Nephron (organoid): ENCODE data around the gene BAHCC1.

ENCODE experiments used
- H3K27ac Mint-ChIP-seq, 3 experiments: 2 replicates each; pipeline ENCODE4 v1.8.0; 2020; ENCODE audit warnings: mixed read lengths in 3 of 3, mild to moderate bottlenecking in 2 of 3, moderate library complexity in 1 of 3
- H3K27me3 Mint-ChIP-seq: 2 replicates; pipeline ENCODE4 v1.8.0; 2021; ENCODE audit warnings: low read depth, mild to moderate bottlenecking, moderate library complexity, mixed read lengths
- H3K36me3 Mint-ChIP-seq: 2 replicates; pipeline ENCODE4 v1.8.0; 2020; ENCODE audit warnings: low read depth, mixed read lengths
- H3K4me1 Mint-ChIP-seq: 2 replicates; pipeline ENCODE4 v1.8.0; 2020; ENCODE audit warnings: mixed read lengths
- H3K4me3 Mint-ChIP-seq, 3 experiments: 2 replicates each; pipeline ENCODE4 v1.8.0; 2020; ENCODE audit warnings: mild to moderate bottlenecking in 3 of 3, mixed read lengths in 3 of 3, moderate library complexity in 2 of 3
- H3K9me3 Mint-ChIP-seq: 2 replicates; pipeline ENCODE4 v1.8.0; 2020; ENCODE audit warnings: mixed read lengths
- TF ChIP-seq, protein P1 (sequence below), 3 experiments: fragments of 200-600 bp; sonication (generic); IDR thresholded peaks; one replicate each; pipeline ENCODE4 v1.5.0; 2021; ENCODE audit warnings: antibody characterized with exemption in 3 of 3; ENCODE audit not compliant: unreplicated experiment in 3 of 3

The BAHCC1 gene

DNA sequence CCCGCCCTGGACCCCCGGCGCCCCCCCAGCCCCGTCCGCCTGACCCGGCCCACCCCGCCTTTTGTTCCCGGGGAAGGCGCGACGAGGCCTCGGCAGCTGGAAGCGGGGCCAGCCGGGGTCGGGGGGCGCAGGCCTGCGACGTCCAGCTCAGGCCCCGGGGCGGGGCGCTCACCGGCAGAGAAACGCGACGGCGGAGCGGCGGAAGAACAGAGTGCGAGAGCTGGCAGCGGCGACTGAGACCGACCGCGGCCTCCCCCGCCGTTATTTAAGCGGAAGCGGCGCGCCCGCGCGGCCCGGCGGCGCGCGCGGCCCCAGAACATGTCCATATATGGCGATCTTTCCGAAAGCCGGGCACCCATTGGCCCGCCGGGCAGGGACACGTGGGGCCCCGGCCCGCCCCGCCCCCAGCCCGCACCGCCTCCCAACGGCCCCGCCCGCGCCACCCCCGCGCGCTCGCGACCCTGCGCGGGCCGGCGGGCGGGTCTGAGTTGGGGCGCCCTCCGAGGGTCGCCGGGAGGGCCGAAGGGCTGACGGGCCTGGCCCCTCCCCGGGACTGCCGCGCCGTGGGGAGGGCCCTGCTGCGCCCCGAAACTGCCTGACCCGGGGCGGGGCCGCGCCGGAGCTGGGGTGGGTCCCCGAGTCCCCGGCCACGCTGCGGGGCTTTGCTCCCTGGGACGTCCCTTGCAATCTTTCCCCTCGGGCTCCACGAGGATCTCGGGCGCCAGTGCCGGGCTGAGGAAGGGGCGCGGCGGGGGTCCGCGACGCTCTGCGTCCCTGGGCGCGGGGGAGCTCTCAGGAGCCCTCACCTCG is 117.5 kb downstream of the BAHCC1 start, which contains the start of gene ACTG1:
TSS of gene ACTG1 (minus strand) at position 238 of the 810 bp plus-strand sequence. CDS start 445 bp downstream, outside the sequence.
- peak within 1 kb of the TSS; percentile 100 for H3K4me3 Mint-ChIP-seq
- peaks cover 19% of the 10 kb centered on the region for H3K27me3 Mint-ChIP-seq
- peak within 1 kb of the TSS; percentile 98 to 99 (median 99) for H3K27ac Mint-ChIP-seq
- H3K4me1 Mint-ChIP-seq: peaks cover 31% of the 10 kb centered on the region
- TF ChIP-seq, protein P1, sequence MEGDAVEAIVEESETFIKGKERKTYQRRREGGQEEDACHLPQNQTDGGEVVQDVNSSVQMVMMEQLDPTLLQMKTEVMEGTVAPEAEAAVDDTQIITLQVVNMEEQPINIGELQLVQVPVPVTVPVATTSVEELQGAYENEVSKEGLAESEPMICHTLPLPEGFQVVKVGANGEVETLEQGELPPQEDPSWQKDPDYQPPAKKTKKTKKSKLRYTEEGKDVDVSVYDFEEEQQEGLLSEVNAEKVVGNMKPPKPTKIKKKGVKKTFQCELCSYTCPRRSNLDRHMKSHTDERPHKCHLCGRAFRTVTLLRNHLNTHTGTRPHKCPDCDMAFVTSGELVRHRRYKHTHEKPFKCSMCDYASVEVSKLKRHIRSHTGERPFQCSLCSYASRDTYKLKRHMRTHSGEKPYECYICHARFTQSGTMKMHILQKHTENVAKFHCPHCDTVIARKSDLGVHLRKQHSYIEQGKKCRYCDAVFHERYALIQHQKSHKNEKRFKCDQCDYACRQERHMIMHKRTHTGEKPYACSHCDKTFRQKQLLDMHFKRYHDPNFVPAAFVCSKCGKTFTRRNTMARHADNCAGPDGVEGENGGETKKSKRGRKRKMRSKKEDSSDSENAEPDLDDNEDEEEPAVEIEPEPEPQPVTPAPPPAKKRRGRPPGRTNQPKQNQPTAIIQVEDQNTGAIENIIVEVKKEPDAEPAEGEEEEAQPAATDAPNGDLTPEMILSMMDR (IDR thresholded peaks at IDR 0.05; ENCODE audit: unreplicated experiment in 3 of 3): no peak
- H3K36me3 Mint-ChIP-seq: peaks cover 44% of the 10 kb centered on the region
- H3K9me3 Mint-ChIP-seq: peaks cover 5% of the 10 kb centered on the region

DNA sequence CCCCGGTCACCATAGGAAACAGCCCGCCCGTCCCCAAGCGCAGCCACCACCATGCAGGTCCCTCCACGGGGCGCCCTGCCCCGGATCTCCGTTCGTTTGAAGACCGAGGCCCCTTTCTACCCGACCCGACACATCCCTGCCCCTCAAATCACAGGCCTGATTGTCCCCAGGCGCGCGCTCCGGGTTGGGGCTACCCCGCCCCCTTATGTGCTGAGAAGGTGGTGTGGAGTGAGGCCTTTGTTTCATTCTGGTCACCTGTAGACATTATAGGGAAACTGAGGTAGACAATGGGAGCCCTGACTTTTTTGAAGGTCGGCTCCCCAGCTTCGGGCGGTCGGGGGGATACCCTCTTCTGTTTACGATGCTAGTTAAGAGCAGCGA is 118.1 kb downstream of the BAHCC1 start:
- H3K4me1 Mint-ChIP-seq: peaks cover 37% of the 10 kb centered on the region
- peaks cover 22% of the 10 kb centered on the region for H3K27me3 Mint-ChIP-seq
- TF ChIP-seq, protein P1 (IDR thresholded peaks at IDR 0.05; ENCODE audit: unreplicated experiment in 3 of 3): no peak
- peak overlapping the region; percentile 98 to 99 (median 99) for H3K27ac Mint-ChIP-seq
- peaks cover 5% of the 10 kb centered on the region for H3K9me3 Mint-ChIP-seq
- peaks cover 38% of the 10 kb centered on the region for H3K36me3 Mint-ChIP-seq
- peak overlapping the region; percentile 88 to 94 (median 93) for H3K4me3 Mint-ChIP-seq

DNA sequence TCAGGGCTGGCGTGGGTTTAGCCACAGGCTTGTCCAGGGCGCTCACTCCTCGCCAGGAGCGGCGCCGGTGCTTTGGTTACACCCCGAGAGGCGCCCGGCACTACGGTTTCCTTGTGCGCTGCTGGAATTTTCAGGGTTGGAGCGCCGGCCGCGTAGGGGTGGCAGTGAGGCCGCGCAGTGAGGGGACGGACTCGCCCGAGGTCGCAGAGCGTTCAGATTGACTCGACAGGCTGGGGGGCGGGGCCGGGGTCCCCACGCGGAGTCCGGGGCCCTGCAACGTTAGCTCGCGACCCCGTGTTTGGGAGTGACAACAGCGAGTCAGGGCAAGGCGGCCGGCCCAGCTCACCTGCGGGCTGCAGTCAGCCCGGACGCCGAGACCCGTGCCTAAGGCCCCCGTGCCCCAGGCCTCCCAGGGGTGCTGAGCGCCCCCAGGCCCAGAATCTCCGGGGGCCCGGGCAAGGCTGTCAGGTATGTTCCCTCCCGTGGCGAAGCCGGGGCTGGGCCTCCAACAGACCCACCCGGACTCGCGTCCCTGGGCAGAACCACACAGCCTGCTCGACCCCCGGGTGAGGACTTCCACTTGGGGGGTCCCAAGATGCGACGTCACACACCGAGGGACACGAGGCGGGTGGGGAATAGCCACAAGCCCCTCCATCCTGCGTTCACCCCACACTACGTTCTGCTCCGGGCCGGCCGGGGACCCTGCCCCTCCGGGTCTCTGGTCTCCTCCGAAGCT is 118.7 kb downstream of the BAHCC1 start:
- Mint-ChIP-seq H3K4me3 (peak overlapping the region; percentile 88 to 94 (median 93)), H3K36me3 (peaks cover 33% of the 10 kb centered on the region), H3K4me1 (peaks cover 33% of the 10 kb centered on the region), H3K27me3 (peaks cover 22% of the 10 kb centered on the region), H3K27ac (peak overlapping the region; percentile 98 to 99 (median 99)), H3K9me3 (peaks cover 5% of the 10 kb centered on the region)
- TF ChIP-seq, protein P1 (IDR thresholded peaks at IDR 0.05; ENCODE audit: unreplicated experiment in 3 of 3): no peak

DNA sequence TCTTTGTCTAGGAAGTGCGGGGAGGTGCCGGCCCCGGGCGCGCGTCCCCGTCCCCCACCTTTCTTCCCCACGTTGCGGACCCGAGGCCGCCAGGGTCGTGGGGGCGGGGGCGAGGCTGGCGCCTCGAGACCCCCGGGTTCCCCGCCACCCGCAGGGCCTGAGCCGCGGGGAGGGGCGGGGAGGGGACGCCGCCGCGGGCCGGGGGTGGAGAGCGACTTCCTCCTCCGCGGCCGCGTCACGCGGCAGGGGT is 119.2 kb downstream of the BAHCC1 start:
- Mint-ChIP-seq H3K4me1 (peaks cover 28% of the 10 kb centered on the region), H3K27me3 (peaks cover 22% of the 10 kb centered on the region), H3K36me3 (peaks cover 28% of the 10 kb centered on the region), H3K9me3 (peaks cover 5% of the 10 kb centered on the region), H3K27ac (peak overlapping the region; percentile 80 to 99 (median 98)), H3K4me3 (peak overlapping the region; percentile 73 to 94 (median 84))
- TF ChIP-seq, protein P1 (IDR thresholded peaks at IDR 0.05; ENCODE audit: unreplicated experiment in 3 of 3): no peak

DNA sequence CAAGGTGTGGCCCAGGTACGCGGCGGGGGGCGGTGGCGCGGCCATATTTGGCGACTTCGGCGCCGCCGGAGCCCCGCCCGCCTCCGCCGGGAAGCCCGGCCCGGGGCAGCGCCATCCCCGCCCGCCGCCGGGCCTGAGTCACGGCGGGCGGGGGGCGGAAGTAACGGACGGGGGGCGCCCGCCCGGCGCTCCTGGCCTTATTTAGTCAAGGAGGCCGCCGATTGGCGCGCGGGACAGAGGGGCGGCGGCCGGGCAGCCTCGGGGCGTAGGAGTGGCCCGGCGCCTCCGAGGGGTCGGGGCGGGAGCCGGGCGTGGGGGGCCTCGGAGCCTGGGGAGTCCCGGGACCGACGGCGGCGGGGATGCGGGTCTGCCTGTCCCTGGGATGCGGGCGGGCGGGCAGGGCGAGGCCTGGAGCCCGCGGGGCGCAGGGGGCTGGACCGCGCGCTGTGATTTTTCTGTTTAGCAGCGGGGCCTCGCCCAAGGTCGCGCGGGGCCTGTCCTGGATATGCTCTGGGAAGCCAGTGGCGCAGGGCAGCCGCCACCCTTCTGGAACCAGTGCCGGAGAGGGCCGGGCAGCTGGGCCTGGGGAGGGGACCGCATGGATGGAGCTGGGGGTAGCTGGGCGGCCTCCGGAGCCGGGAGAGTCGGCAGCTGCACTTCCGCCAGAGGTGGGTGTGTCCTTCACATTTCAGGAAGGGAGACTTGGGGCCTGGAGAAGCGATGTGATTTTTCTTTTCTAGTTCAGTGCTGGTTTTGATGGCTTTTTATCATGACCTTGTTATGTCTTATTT is 119.7 kb downstream of the BAHCC1 start:
- TF ChIP-seq, protein P1 (IDR thresholded peaks at IDR 0.05; ENCODE audit: unreplicated experiment in 3 of 3): no peak

More for the DNA sequence above, 119.7 kb downstream of the BAHCC1 start:
- peaks cover 22% of the 10 kb centered on the region for H3K27me3 Mint-ChIP-seq
- peaks cover 5% of the 10 kb centered on the region for H3K9me3 Mint-ChIP-seq
- H3K4me1 Mint-ChIP-seq: peaks cover 23% of the 10 kb centered on the region
- peaks cover 23% of the 10 kb centered on the region for H3K36me3 Mint-ChIP-seq
- peak overlapping the region; percentile 87 to 96 (median 94) for H3K4me3 Mint-ChIP-seq
- H3K27ac Mint-ChIP-seq: peak overlapping the region; percentile 88 to 96 (median 96)
